SK-N-SH (cell line): Measurements from ENCODE around the gene FNDC3B. TPM values are rescaled to one million over a fixed set of nuclear protein-coding genes. Genes with fewer than 3 reads are reported as not detected.

Experiments used
- CTCF ChIA-PET: fragments of 300-600, 350-600 bp; formaldehyde crosslinking; extraction: SDS; loops from one replicate; lab custom pipeline; 2021; lab: Yijun Ruan, JAX
- POLR2A ChIA-PET: fragments of 350-600 bp; sonication (Branson Sonifier 250); formaldehyde crosslinking; extraction: SDS; loops from one replicate; lab custom pipeline; 2020; ENCODE audit warnings: antibody characterized with exemption, inconsistent platforms; lab: Yijun Ruan, JAX
- DNase-seq: peaks from one replicate; pipeline ENCODE4 v3.0.0; 2012
- H2AFZ ChIP-seq: fragments of 200-600 bp; sonication (generic); 2 replicates; pipeline ENCODE4 v1.8.1; 2016; ENCODE audit warnings: antibody characterized with exemption, mild to moderate bottlenecking, low read depth
- H3F3A ChIP-seq: fragments of 200-600 bp; sonication (generic); replicated peaks from 2 replicates; pipeline ENCODE3; 2016; ENCODE audit warnings: antibody characterized with exemption, mild to moderate bottlenecking; ENCODE audit not compliant: insufficient read depth
- H3K27ac ChIP-seq, 2 experiments: fragments of 200-500 bp in 1 of 2; fragments of 200-600 bp in 1 of 2; sonication (Bioruptor generic) in 1 of 2; sonication (generic), shearing (Covaris generic) in 1 of 2; 2 replicates each; pipeline versions ENCODE4 v1.5.1 to v1.6.1; 2014 to 2016; ENCODE audit warnings: low read depth in 2 of 2, inconsistent platforms in 1 of 2, low read length in 1 of 2, mild to moderate bottlenecking in 1 of 2, mixed read lengths in 1 of 2
- H3K27me3 ChIP-seq: fragments of 200-600 bp; sonication (generic), shearing (Covaris generic); 2 replicates; pipeline ENCODE4 v1.6.1; 2016; ENCODE audit warnings: mixed run types; ENCODE audit not compliant: insufficient read depth
- H3K36me3 ChIP-seq, 2 experiments: fragments of 200-500 bp in 1 of 2; fragments of 200-600 bp in 1 of 2; sonication (Bioruptor generic) in 1 of 2; sonication (generic) in 1 of 2; replicated peaks in 1 of 2; 2 replicates each; pipeline versions ENCODE3 to v1.5.1; 2014 to 2016; ENCODE audit warnings: low read length in 1 of 2, mild to moderate bottlenecking in 1 of 2; ENCODE audit not compliant: insufficient read depth in 2 of 2, control insufficient read depth in 1 of 2
- H3K4me1 ChIP-seq, 2 experiments: fragments of 200-500 bp in 1 of 2; fragments of 200-600 bp in 1 of 2; sonication (Bioruptor generic) in 1 of 2; sonication (generic), shearing (Covaris generic) in 1 of 2; 2 replicates each; pipeline versions ENCODE4 v1.5.1 to v1.6.1; 2014 to 2016; ENCODE audit warnings: low read depth in 1 of 2, low read length in 1 of 2, mixed run types in 1 of 2; ENCODE audit not compliant: insufficient read depth in 2 of 2, control insufficient read depth in 1 of 2
- H3K4me2 ChIP-seq: fragments of 200-600 bp; sonication (generic), shearing (Covaris generic); 2 replicates; pipeline ENCODE4 v1.6.1; 2017; ENCODE audit warnings: mixed run types
- H3K4me3 ChIP-seq, 2 experiments: fragments of 200-500 bp in 1 of 2; fragments of 200-600 bp in 1 of 2; sonication (Bioruptor generic) in 1 of 2; sonication (generic), shearing (Covaris generic) in 1 of 2; 2 replicates each; pipeline versions ENCODE4 v1.5.1 to v1.8.1; 2014 to 2016; ENCODE audit warnings: low read depth in 2 of 2, inconsistent platforms in 1 of 2, low read length in 1 of 2, mild to moderate bottlenecking in 1 of 2, mixed read lengths in 1 of 2, moderate library complexity in 1 of 2
- H3K79me2 ChIP-seq: fragments of 200-600 bp; sonication (generic); 2 replicates; pipeline ENCODE4 v1.8.1; 2017; ENCODE audit warnings: mild to moderate bottlenecking; ENCODE audit not compliant: insufficient read depth
- H3K9ac ChIP-seq: fragments of 200-600 bp; sonication (generic); 2 replicates; pipeline ENCODE4 v1.6.1; 2017; ENCODE audit warnings: mixed run types
- H3K9me2 ChIP-seq: fragments of 200-600 bp; sonication (generic); 2 replicates; pipeline ENCODE4 v1.6.1; 2017; ENCODE audit warnings: mixed run types
- H3K9me3 ChIP-seq: fragments of 200-600 bp; sonication (generic); 2 replicates; pipeline ENCODE4 v1.6.1; 2017; ENCODE audit warnings: mixed run types, mild to moderate bottlenecking, moderate library complexity
- H4K20me1 ChIP-seq: fragments of 200-600 bp; sonication (generic); 2 replicates; pipeline ENCODE4 v1.6.1; 2017; ENCODE audit warnings: mild to moderate bottlenecking, mixed run types; ENCODE audit not compliant: insufficient read depth
- EP300 ChIP-seq, 2 experiments: IDR thresholded peaks; 2 replicates each; pipeline versions ENCODE4 v1.4.0 to v1.6.1; 2012; ENCODE audit warnings: borderline replicate concordance in 1 of 2, low read depth in 1 of 2, low read length in 1 of 2
- EZH2phosphoT487 ChIP-seq: fragments of 200-600 bp; sonication (generic); IDR thresholded peaks from 2 replicates; pipeline ENCODE4 v1.6.1; 2017; ENCODE audit warnings: low read depth, mixed run types, mild to moderate bottlenecking, antibody characterized with exemption, moderate library complexity, borderline replicate concordance
- GATA2 ChIP-seq: sonication (generic); formaldehyde crosslinking; IDR thresholded peaks from 2 replicates; pipeline ENCODE4 v1.5.0; 2020; ENCODE audit warnings: mild to moderate bottlenecking, missing genetic modification reagents
- JUND ChIP-seq: IDR thresholded peaks from 2 replicates; pipeline ENCODE4 v1.4.0; 2012
- MEF2A ChIP-seq: IDR thresholded peaks from 2 replicates; pipeline ENCODE4 v1.4.0; 2012; ENCODE audit warnings: low read depth, borderline replicate concordance
- NRF1 ChIP-seq: IDR thresholded peaks from 2 replicates; pipeline ENCODE4 v1.6.1; 2012; ENCODE audit warnings: low read depth, mild to moderate bottlenecking, low read length
- POLR2AphosphoS5 ChIP-seq: IDR thresholded peaks from 2 replicates; pipeline ENCODE4 v1.6.1; 2012; ENCODE audit warnings: low read depth, low read length
- RAD21 ChIP-seq: IDR thresholded peaks from 2 replicates; pipeline ENCODE4 v1.6.1; 2012; ENCODE audit warnings: mild to moderate bottlenecking, low read length
- RCOR1 ChIP-seq: fragments of 150-350 bp; IDR thresholded peaks from 2 replicates; pipeline ENCODE4 v1.6.1; 2017; ENCODE audit warnings: antibody characterized with exemption, low read length
- RXRA ChIP-seq: IDR thresholded peaks from 2 replicates; pipeline ENCODE4 v1.4.0; 2012; ENCODE audit warnings: low read depth, mild to moderate bottlenecking, borderline replicate concordance
- SMC3 ChIP-seq: IDR thresholded peaks from 2 replicates; pipeline ENCODE4 v1.6.1; 2012; ENCODE audit warnings: low read depth, low read length, improper control_type of control experiment
- TAF1 ChIP-seq: IDR thresholded peaks from 2 replicates; pipeline ENCODE4 v1.6.1; 2012; ENCODE audit warnings: low read depth, mild to moderate bottlenecking, low read length, moderate library complexity, borderline replicate concordance
- TEAD4 ChIP-seq: IDR thresholded peaks from 2 replicates; pipeline ENCODE4 v1.4.0; 2012; ENCODE audit warnings: mild to moderate bottlenecking, borderline replicate concordance; ENCODE audit not compliant: insufficient read depth
- YY1 ChIP-seq: IDR thresholded peaks from 2 replicates; pipeline ENCODE4 v1.4.0; 2012; ENCODE audit warnings: low read depth, mild to moderate bottlenecking
- WGBS: methylation state at CpG from one replicate; pipeline ENCODE4 v1.1.6; 2017; ENCODE audit warnings: low lambda C conversion rate; 5-methylcytosine and 5-hydroxymethylcytosine counted together
- polyA plus RNA-seq, 3 experiments: library from polyadenylated mRNA; depleted of rRNA; stranded (reverse); fragments of >200 nt; gene quantifications; 2 replicates each; pipeline ENCODE4 v1.2.3, GENCODE V29; 2012
- TF ChIP-seq, protein P1 (sequence below): fragments of 200-600 bp; sonication (generic); IDR thresholded peaks from 2 replicates; pipeline ENCODE4 v1.6.1; 2017; ENCODE audit warnings: antibody characterized with exemption, mild to moderate bottlenecking, moderate library complexity
- TF ChIP-seq, protein P2 (sequence below): IDR thresholded peaks from 2 replicates; pipeline ENCODE4 v1.4.0; 2012; ENCODE audit warnings: low read depth, borderline replicate concordance
- TF ChIP-seq, protein P3 (sequence below): IDR thresholded peaks from 2 replicates; pipeline ENCODE4; 2012
- TF ChIP-seq, protein P4 (sequence below): fragments of 150-350 bp; IDR thresholded peaks from 2 replicates; pipeline ENCODE4 v1.6.1; 2017; ENCODE audit warnings: antibody characterized with exemption, low read length, low read depth, borderline replicate concordance

Gene FNDC3B
- polyA plus RNA-seq, 1 of the 3 experiments (the other 2 are of a cell fraction) = 10.4 TPM

DNA sequence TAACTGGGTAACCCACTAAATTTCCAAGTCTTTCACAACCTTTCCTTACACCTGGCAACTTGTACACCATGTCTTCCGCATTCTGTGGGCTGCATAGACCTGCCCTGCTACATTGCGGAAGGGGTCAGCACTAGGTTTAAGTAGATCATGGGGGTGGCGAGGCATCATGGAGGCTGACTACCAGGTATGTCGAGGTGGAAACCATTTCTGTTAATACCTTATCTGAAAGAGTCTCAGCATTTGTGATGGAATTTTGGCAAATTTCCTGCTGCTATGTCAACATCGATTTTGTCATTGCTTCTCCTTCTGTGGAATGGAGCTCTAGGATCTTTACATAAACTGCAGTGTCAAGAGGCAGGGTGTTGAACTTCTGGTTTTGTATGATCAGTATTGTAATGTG, 221.7 kb downstream of the FNDC3B start (continued):
- TF ChIP-seq, protein P1, sequence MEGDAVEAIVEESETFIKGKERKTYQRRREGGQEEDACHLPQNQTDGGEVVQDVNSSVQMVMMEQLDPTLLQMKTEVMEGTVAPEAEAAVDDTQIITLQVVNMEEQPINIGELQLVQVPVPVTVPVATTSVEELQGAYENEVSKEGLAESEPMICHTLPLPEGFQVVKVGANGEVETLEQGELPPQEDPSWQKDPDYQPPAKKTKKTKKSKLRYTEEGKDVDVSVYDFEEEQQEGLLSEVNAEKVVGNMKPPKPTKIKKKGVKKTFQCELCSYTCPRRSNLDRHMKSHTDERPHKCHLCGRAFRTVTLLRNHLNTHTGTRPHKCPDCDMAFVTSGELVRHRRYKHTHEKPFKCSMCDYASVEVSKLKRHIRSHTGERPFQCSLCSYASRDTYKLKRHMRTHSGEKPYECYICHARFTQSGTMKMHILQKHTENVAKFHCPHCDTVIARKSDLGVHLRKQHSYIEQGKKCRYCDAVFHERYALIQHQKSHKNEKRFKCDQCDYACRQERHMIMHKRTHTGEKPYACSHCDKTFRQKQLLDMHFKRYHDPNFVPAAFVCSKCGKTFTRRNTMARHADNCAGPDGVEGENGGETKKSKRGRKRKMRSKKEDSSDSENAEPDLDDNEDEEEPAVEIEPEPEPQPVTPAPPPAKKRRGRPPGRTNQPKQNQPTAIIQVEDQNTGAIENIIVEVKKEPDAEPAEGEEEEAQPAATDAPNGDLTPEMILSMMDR = no peak
- no peak for TF ChIP-seq JUND
- no peak for TF ChIP-seq POLR2AphosphoS5
- TF ChIP-seq, protein P2, sequence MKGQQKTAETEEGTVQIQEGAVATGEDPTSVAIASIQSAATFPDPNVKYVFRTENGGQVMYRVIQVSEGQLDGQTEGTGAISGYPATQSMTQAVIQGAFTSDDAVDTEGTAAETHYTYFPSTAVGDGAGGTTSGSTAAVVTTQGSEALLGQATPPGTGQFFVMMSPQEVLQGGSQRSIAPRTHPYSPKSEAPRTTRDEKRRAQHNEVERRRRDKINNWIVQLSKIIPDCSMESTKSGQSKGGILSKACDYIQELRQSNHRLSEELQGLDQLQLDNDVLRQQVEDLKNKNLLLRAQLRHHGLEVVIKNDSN = no peak
- TF ChIP-seq, all 33 proteins: peak for 0

DNA sequence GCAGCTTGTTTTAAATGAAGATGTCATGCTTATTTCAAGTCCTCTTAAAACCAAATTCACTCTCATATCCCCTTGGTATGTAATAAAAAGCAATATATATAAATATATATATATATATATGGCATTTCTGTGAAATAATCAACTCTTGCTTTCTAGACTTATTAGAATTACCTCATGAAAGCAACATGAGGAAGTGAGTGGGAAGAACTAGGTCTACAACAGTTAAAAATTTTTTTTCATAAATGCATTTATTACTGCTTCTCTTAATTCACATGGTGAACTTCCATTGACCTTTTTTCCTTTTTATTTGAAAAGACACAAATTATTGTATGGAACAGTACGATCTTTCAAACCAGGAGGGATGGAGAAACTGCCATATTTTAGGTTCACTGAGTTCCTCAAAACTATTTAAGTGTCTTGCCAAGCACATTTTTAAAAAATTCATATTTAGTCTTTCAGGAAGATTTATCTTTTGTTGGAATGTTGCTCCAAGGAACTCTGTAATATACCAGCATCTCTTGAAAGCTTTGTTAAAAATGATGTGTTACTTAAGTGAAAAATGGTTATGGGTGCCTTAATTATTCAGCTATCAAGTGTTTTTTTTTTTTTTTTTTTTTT, 223.7 kb downstream of the FNDC3B start:
- CTCF ChIA-PET = no interaction called here
- TF ChIP-seq TEAD4 (no peak), TAF1 (no peak)
- TF ChIP-seq, protein P3, sequence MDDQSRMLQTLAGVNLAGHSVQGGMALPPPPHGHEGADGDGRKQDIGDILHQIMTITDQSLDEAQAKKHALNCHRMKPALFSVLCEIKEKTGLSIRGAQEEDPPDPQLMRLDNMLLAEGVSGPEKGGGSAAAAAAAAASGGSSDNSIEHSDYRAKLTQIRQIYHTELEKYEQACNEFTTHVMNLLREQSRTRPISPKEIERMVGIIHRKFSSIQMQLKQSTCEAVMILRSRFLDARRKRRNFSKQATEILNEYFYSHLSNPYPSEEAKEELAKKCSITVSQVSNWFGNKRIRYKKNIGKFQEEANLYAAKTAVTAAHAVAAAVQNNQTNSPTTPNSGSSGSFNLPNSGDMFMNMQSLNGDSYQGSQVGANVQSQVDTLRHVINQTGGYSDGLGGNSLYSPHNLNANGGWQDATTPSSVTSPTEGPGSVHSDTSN = no peak
- TF ChIP-seq, all 33 proteins: peak for 0
- peaks cover 18 to 49% of the 10 kb centered on the region in 2 experiments for H3K36me3 ChIP-seq
- no peak overlapping the region for H3K4me3 ChIP-seq
- DNase-seq = no peak
- POLR2A ChIA-PET = no interaction called here
- no peaks in the 10 kb centered on the region for H3K9me3 ChIP-seq
- peaks cover 54% of the 10 kb centered on the region for H3K79me2 ChIP-seq
- peaks cover 11 to 18% of the 10 kb centered on the region in 2 experiments for H3K4me1 ChIP-seq
- H3K4me2 ChIP-seq = no peak overlapping the region
- H3K9me2 ChIP-seq = no peaks in the 10 kb centered on the region
- no peak overlapping the region for H3K27ac ChIP-seq
- peaks cover 10% of the 10 kb centered on the region; the same call in 1 of the 2 replicates for H4K20me1 ChIP-seq
- no peak overlapping the region for H2AFZ ChIP-seq
- WGBS = 94% methylated on average over 1 of the region's 1 CpG
- H3F3A ChIP-seq = peaks cover 14% of the 10 kb centered on the region
- no peak overlapping the region for H3K9ac ChIP-seq
- no peaks in the 10 kb centered on the region for H3K27me3 ChIP-seq

DNA sequence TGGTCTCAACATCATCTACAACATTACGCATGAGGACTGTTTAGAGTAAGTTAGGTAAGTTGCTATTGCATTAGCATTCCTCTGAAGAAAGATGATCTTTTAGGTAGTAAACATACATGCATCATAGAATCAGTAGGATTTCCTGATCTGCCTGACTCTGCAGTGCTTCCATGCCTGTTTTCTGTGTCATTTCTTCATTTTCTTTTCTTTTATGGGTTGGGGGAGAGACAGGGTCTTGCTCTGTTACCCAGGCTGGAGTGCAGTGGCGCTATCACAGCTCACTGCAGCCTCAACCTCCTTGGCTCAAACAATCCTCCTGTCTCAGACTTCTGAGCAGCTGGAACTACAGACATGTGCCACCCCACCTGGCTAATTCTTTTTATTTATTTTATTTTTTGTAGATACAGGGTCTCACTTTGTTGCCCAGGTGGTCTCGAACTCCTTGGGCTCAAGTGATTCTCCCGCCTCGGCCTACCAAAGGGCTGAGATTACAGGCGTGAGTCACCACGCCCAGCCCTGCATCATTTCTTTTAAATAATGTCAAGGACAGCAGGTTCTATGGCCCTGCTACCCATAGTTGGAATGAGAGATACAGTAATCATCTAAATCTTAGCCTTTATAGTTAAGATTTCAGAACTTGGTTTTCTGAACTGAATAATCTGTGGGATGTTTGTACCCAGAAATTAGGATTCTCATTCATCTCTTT, 224.6 kb downstream of the FNDC3B start:
- Histone ChIP-seq H3K27me3 (no peaks in the 10 kb centered on the region), H3K9me3 (no peaks in the 10 kb centered on the region), H4K20me1 (peaks cover 7% of the 10 kb centered on the region; the same call in 1 of the 2 replicates), H3K4me1 (peaks cover 8 to 9% of the 10 kb centered on the region in 2 experiments), H3K4me2 (no peak overlapping the region), H3K27ac (no peak overlapping the region), H2AFZ (no peak overlapping the region), H3K9ac (no peak overlapping the region), H3F3A (peaks cover 10% of the 10 kb centered on the region), H3K4me3 (no peak overlapping the region), H3K36me3 (peaks cover 19 to 57% of the 10 kb centered on the region in 2 experiments), H3K79me2 (peaks cover 62% of the 10 kb centered on the region), H3K9me2 (no peaks in the 10 kb centered on the region)
- ChIA-PET CTCF (no interaction called here), POLR2A (no interaction called here)
- 96% methylated on average over 7 of the region's 7 CpGs for WGBS
- DNase-seq = no peak
- no peak for TF ChIP-seq YY1
- no peak for TF ChIP-seq TAF1
- TF ChIP-seq EP300 (IDR thresholded peaks at IDR 0.05; ENCODE audit: borderline replicate concordance in 1 of 2, low read depth in 1 of 2, low read length in 1 of 2) = no peak
- no peak for TF ChIP-seq RAD21
- TF ChIP-seq RCOR1 = no peak
- TF ChIP-seq NRF1 = no peak
- no peak for TF ChIP-seq POLR2AphosphoS5
- TF ChIP-seq GATA2 (CRISPR knock-in tag) = no peak
- TF ChIP-seq MEF2A = no peak
- no peak for TF ChIP-seq TEAD4
- no peak for TF ChIP-seq JUND
- no peak for TF ChIP-seq EZH2phosphoT487
- no peak for TF ChIP-seq RXRA
- TF ChIP-seq SMC3 = no peak
- TF ChIP-seq, protein P4, sequence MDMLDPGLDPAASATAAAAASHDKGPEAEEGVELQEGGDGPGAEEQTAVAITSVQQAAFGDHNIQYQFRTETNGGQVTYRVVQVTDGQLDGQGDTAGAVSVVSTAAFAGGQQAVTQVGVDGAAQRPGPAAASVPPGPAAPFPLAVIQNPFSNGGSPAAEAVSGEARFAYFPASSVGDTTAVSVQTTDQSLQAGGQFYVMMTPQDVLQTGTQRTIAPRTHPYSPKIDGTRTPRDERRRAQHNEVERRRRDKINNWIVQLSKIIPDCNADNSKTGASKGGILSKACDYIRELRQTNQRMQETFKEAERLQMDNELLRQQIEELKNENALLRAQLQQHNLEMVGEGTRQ = no peak
- TF ChIP-seq, protein P2 = no peak
